22Rv1 (cell line): ENCODE measurements around the gene ST3GAL3.

ENCODE experiments used
- H3K27ac ChIP-seq: fragments of 450-650 bp; 2 replicates; pipeline ENCODE4 v1.5.1; 2017
- CTCF ChIP-seq: fragments of 450-650 bp; IDR thresholded peaks from 2 replicates; pipeline ENCODE4 v1.5.1; 2017; ENCODE audit warnings: mild to moderate bottlenecking
- ZFX ChIP-seq: fragments of 450-650 bp; IDR thresholded peaks from 2 replicates; pipeline ENCODE4 v1.6.1; 2017; ENCODE audit warnings: antibody characterized with exemption, borderline replicate concordance

Gene ST3GAL3

GRCh38 chr1:43669878-43670277, 37.5 kb upstream of the ST3GAL3 start:
- TF ChIP-seq CTCF = no peak
- TF ChIP-seq ZFX = no peak

DNA sequence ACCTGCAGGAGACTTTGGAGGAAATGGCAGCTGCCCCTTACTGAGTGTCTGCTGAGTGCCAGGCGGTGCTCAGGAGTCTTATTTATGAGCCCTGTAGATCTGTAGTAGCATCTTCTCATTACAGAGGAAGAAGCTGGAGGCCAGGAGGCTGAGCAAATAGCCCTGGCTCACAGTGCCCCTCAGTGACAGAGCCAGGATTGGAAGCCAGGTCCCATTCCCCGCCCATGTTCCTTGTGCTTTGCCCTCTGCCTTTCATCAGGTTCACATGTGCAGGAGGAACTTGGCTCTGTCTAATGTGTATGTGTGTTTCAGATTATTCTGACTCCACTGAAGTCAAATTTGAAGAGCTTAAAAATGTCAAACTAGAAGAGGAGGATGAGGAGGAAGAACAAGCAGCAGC, 36.1 kb upstream of the ST3GAL3 start:
- TF ChIP-seq CTCF (no peak), ZFX (no peak)
- H3K27ac ChIP-seq = no peak overlapping the region

More at GRCh38 chr1:43669878-43670277, 37.5 kb upstream of the ST3GAL3 start:
- H3K27ac ChIP-seq = no peak overlapping the region

DNA sequence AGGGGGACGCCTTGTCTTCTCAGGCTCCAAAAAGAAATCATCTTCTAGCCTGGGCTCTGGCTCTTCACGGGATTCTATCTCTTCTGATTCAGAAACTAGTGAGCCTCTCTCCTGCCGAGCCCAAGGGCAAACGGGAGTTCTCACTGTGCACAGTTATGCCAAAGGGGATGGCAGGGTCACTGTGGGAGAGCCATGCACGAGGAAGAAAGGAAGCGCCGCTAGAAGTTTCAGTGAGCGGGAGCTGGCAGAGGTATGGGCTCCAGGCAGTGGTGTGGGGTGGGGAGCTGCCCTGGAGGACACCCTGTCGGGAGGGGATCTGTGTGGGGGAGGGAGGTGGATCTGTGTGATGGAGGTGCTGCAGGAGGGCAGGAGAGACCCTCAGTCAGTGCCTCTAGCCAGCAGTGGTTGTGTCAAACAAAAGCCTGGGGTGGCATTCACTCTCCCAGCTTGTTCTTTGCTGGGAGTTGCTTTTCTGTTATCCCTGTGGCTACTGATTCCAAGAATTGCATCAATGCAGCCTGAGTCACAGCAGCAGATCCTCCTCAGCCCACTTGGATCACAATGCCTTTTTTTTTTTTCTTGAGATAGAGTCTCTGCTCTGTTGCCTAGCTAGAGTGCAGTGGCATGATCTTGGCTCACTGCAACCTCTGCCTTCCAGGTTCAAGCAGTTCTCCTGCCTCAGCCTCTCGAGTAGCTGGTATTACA, 35.6 kb upstream of the ST3GAL3 start:
- no peak overlapping the region for H3K27ac ChIP-seq
- TF ChIP-seq ZFX = no peak
- no peak for TF ChIP-seq CTCF

DNA sequence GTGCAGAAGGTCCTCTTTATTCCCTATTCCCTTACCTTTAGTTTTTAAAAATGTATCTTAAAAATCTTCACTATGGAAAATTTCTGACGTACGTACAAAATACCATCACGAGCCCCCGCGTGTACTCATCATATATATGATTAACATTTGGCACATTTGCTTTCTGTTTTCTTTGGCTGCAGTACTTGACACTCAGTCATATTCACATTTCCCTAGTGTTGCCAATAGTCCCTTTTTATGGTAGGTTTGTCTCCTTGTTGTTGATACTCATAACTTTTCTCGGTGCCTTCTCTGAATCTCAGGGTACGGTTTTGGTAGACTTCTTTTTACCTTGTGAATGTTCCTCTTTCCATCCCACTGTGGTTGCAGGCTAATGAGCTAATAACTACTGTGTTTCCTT, 34.1 kb upstream of the ST3GAL3 start:
- TF ChIP-seq ZFX (no peak), CTCF (no peak)
- no peak overlapping the region for H3K27ac ChIP-seq

DNA sequence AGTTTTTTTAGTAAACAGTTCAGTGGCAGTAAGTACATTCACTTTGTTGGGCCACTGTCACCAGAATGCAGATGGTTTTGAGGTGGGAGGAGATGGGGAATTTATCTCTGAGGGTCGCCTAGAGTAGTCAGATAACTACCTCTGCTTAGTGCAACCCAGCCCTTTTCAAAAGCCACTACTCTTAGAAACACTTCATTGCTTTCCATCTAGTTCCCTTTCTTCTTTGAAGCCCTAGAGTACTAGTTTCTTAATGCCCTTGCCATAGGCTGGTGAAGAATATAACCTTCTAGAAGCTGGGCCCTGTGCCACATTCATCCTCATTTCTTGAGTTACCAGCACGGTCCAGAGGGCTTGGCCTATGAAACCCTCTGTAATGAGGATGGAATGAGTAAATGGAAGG, 28.4 kb upstream of the ST3GAL3 start:
- TF ChIP-seq CTCF (no peak), ZFX (no peak)
- H3K27ac ChIP-seq = no peak overlapping the region

DNA sequence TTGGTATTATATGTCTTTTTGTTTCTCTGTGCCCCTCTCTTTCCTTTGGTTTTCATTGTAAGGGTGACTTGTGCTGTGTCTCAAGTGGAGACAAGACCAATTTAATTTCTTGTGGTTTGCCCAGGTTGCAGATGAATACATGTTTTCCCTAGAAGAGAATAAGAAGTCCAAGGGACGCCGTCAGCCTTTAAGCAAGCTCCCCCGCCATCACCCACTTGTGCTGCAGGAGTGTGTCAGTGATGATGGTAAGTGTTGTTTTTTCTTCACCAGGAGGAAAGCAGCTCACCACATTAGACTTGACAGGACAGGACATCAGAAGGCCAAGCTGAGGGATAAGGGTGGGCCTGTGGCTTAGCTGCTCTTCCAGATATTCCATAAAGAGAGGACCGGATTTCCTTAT, 23.8 kb upstream of the ST3GAL3 start:
- H3K27ac ChIP-seq = no peak overlapping the region
- no peak for TF ChIP-seq ZFX
- no peak for TF ChIP-seq CTCF

DNA sequence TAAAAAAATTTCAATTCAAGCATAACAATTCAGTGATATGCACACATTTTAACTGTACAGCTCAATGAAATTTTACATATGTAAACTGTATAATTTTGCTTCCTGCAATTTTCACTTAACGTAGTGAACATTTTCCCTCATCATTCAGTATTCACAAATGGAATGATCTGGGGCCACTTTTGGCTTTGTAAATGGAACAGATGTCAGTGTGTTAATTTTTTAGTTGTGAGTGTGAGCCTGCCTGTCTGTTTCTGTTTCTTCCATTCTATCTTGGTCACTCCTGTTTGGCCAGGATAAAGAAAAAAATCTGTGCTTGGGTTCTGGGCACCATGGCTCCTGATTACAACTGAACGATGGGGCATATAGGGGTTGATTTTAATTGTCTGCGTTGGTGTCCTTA, 20.5 kb upstream of the ST3GAL3 start:
- no peak for TF ChIP-seq CTCF
- H3K27ac ChIP-seq = no peak overlapping the region
